ENCODE data around the gene RIBC1. TPM values are rescaled to one million over a fixed set of nuclear protein-coding genes. Genes with fewer than 3 reads are reported as not detected.
A peak's percentile ranks its signal among the peaks of the same experiment; 100 is the strongest.

RIBC1 gene
- total RNA-seq, 2 donors from 2014 or later, result 0.71 to 0.74 TPM

GRCh38 chrX:53421125-53421524, 1.5 kb upstream of the RIBC1 start:
- Mint-ChIP-seq H3K4me3 (peak overlapping the region; percentile 90), H3K27ac (peak overlapping the region; percentile 100), H3K27me3 (no peaks in the 10 kb centered on the region), H3K9me3 (no peaks in the 10 kb centered on the region), H3K36me3 (ENCODE audit: low read depth) (peaks cover 35% of the 10 kb centered on the region), H3K4me1 (peaks cover 14% of the 10 kb centered on the region)
- no peak for ATAC-seq (replicated peaks)

- peak overlapping the region; percentile 100 for H3K27ac Mint-ChIP-seq
- peaks cover 14% of the 10 kb centered on the region for H3K4me1 Mint-ChIP-seq
- H3K9me3 Mint-ChIP-seq, result no peaks in the 10 kb centered on the region
- H3K27me3 Mint-ChIP-seq, result no peaks in the 10 kb centered on the region
- H3K4me3 Mint-ChIP-seq, result peak overlapping the region; percentile 90
- peaks cover 35% of the 10 kb centered on the region for H3K36me3 Mint-ChIP-seq (ENCODE audit: low read depth)
- ATAC-seq (replicated peaks), result peak; percentile 25
These were observed 944 bp upstream of the RIBC1 start for GRCh38 chrX:53421772-53422085.

GRCh38 chrX:53422086-53422860, 400 bp upstream of the RIBC1 start, which contains the start of gene SMC1A:
SMC1A (minus strand) TSS chrX:53422654; CDS start chrX:53422600, 54 bp downstream.
- Mint-ChIP-seq H3K27ac (peak within 1 kb of the TSS; percentile 100), H3K4me1 (peaks cover 14% of the 10 kb centered on the region), H3K27me3 (no peaks in the 10 kb centered on the region), H3K9me3 (no peaks in the 10 kb centered on the region), H3K36me3 (ENCODE audit: low read depth) (peaks cover 30% of the 10 kb centered on the region), H3K4me3 (peak within 1 kb of the TSS; percentile 90)
- peak; percentile 94 for ATAC-seq (replicated peaks)

- no peak for ATAC-seq (replicated peaks)
- H3K36me3 Mint-ChIP-seq (ENCODE audit: low read depth), result peaks cover 37% of the 10 kb centered on the region
- H3K4me1 Mint-ChIP-seq, result peaks cover 3% of the 10 kb centered on the region
- no peak overlapping the region for H3K4me3 Mint-ChIP-seq
- no peak overlapping the region for H3K27ac Mint-ChIP-seq
- no peaks in the 10 kb centered on the region for H3K9me3 Mint-ChIP-seq
- H3K27me3 Mint-ChIP-seq, result no peaks in the 10 kb centered on the region
These were observed 7.1 kb downstream of the RIBC1 start for GRCh38 chrX:53429755-53430154.

GRCh38 chrX:53430231-53430630, 7.6 kb downstream of the RIBC1 start:
- peaks cover 37% of the 10 kb centered on the region for H3K36me3 Mint-ChIP-seq (ENCODE audit: low read depth)
- no peak overlapping the region for H3K27ac Mint-ChIP-seq
- peaks cover 4% of the 10 kb centered on the region for H3K4me1 Mint-ChIP-seq
- ATAC-seq (replicated peaks), result no peak
- no peak overlapping the region for H3K4me3 Mint-ChIP-seq
- H3K9me3 Mint-ChIP-seq, result no peaks in the 10 kb centered on the region
- H3K27me3 Mint-ChIP-seq, result no peaks in the 10 kb centered on the region

GRCh38 chrX:53433651-53434639, 11.3 kb downstream of the RIBC1 start, which contains the start of gene HSD17B10:
HSD17B10 (minus strand) TSS chrX:53434370; CDS start chrX:53434345, 25 bp downstream.
- Mint-ChIP-seq H3K27me3 (no peaks in the 10 kb centered on the region), H3K9me3 (no peaks in the 10 kb centered on the region)
- peak; percentile 99 for ATAC-seq (replicated peaks)

GRCh38 chrX:53435997-53436396, 13.3 kb downstream of the RIBC1 start:
- H3K27ac Mint-ChIP-seq, result no peak overlapping the region
- H3K36me3 Mint-ChIP-seq (ENCODE audit: low read depth), result peaks cover 19% of the 10 kb centered on the region
- peak; percentile 52 for ATAC-seq (replicated peaks)
- H3K9me3 Mint-ChIP-seq, result no peaks in the 10 kb centered on the region
- no peaks in the 10 kb centered on the region for H3K27me3 Mint-ChIP-seq
- no peak overlapping the region for H3K4me3 Mint-ChIP-seq
- H3K4me1 Mint-ChIP-seq, result peaks cover 10% of the 10 kb centered on the region

More at GRCh38 chrX:53433651-53434639, 11.3 kb downstream of the RIBC1 start, which contains the start of gene HSD17B10:
- peaks cover 10% of the 10 kb centered on the region for H3K4me1 Mint-ChIP-seq
- peak within 1 kb of the TSS; percentile 90 for H3K27ac Mint-ChIP-seq
- H3K4me3 Mint-ChIP-seq, result peak within 1 kb of the TSS; percentile 92
- peaks cover 37% of the 10 kb centered on the region for H3K36me3 Mint-ChIP-seq (ENCODE audit: low read depth)

- peak overlapping the region; percentile 26 for H3K4me3 Mint-ChIP-seq
- peaks cover 11% of the 10 kb centered on the region for H3K36me3 Mint-ChIP-seq (ENCODE audit: low read depth)
- no peak overlapping the region for H3K27ac Mint-ChIP-seq
- H3K27me3 Mint-ChIP-seq, result no peaks in the 10 kb centered on the region
- peaks cover 10% of the 10 kb centered on the region for H3K4me1 Mint-ChIP-seq
- ATAC-seq (replicated peaks), result no peak
- no peaks in the 10 kb centered on the region for H3K9me3 Mint-ChIP-seq
These were observed 14.5 kb downstream of the RIBC1 start for GRCh38 chrX:53437206-53437605.

GRCh38 chrX:53438174-53438831, 15.6 kb downstream of the RIBC1 start:
- no peak for ATAC-seq (replicated peaks)
- peaks cover 6% of the 10 kb centered on the region for H3K36me3 Mint-ChIP-seq (ENCODE audit: low read depth)
- H3K27me3 Mint-ChIP-seq, result no peaks in the 10 kb centered on the region
- H3K4me1 Mint-ChIP-seq, result peaks cover 10% of the 10 kb centered on the region
- peak overlapping the region; percentile 0 for H3K4me3 Mint-ChIP-seq
- H3K27ac Mint-ChIP-seq, result no peak overlapping the region
- H3K9me3 Mint-ChIP-seq, result no peaks in the 10 kb centered on the region

- Mint-ChIP-seq H3K36me3 (ENCODE audit: low read depth) (peaks cover 6% of the 10 kb centered on the region), H3K4me3 (peak overlapping the region; percentile 0), H3K27ac (no peak overlapping the region), H3K27me3 (no peaks in the 10 kb centered on the region), H3K9me3 (no peaks in the 10 kb centered on the region), H3K4me1 (peaks cover 10% of the 10 kb centered on the region)
- ATAC-seq (replicated peaks), result no peak
These were observed 16.2 kb downstream of the RIBC1 start for GRCh38 chrX:53438832-53439230.

- peak overlapping the region; percentile 67 for H3K27ac Mint-ChIP-seq
- ATAC-seq (replicated peaks), result no peak
These were observed 17.4 kb downstream of the RIBC1 start for GRCh38 chrX:53440101-53440500.

GRCh38 chrX:53440621-53441517, 18.2 kb downstream of the RIBC1 start:
- Mint-ChIP-seq H3K36me3 (ENCODE audit: low read depth) (no peaks in the 10 kb centered on the region), H3K27ac (peak overlapping the region; percentile 67), H3K9me3 (no peaks in the 10 kb centered on the region), H3K27me3 (no peaks in the 10 kb centered on the region), H3K4me1 (peaks cover 6% of the 10 kb centered on the region), H3K4me3 (peak overlapping the region; percentile 81)
- ATAC-seq (replicated peaks), result no peak

More at GRCh38 chrX:53440101-53440500, 17.4 kb downstream of the RIBC1 start:
- H3K27me3 Mint-ChIP-seq, result no peaks in the 10 kb centered on the region
- no peaks in the 10 kb centered on the region for H3K9me3 Mint-ChIP-seq
- H3K4me3 Mint-ChIP-seq, result peak overlapping the region; percentile 81
- peaks cover 6% of the 10 kb centered on the region for H3K4me1 Mint-ChIP-seq
- H3K36me3 Mint-ChIP-seq (ENCODE audit: low read depth), result no peaks in the 10 kb centered on the region

GRCh38 chrX:53441531-53442321, 19.1 kb downstream of the RIBC1 start:
- Mint-ChIP-seq H3K9me3 (no peaks in the 10 kb centered on the region), H3K4me3 (peak overlapping the region; percentile 81), H3K4me1 (peaks cover 6% of the 10 kb centered on the region), H3K27me3 (no peaks in the 10 kb centered on the region), H3K36me3 (ENCODE audit: low read depth) (no peaks in the 10 kb centered on the region), H3K27ac (peak overlapping the region; percentile 50)
- peak; percentile 88 for ATAC-seq (replicated peaks)
